ENCODE results near the gene SYPL1.

SYPL1 gene

GRCh38 chr7:106057962-106058927 is 53.9 kb downstream of the SYPL1 start:
- Histone ChIP-seq H3K4me3 (ENCODE audit: low read depth, low read length) (no peak overlapping the region), H3K9me3 (ENCODE audit: control insufficient read depth, insufficient read depth, low read depth, low read length) (no peaks in the 10 kb centered on the region), H3K4me1 (ENCODE audit: control insufficient read depth, insufficient read depth, low read length) (no peaks in the 10 kb centered on the region), H3K27ac (ENCODE audit: extremely low read depth, low read depth, low read length) (no peak overlapping the region), H3K36me3 (ENCODE audit: control insufficient read depth in 2 of 2, insufficient read depth in 1 of 2, low read length in 2 of 2) (no peaks in the 10 kb centered on the region)
- POLR2A ChIA-PET = no interaction called here
- CTCF ChIA-PET = interaction anchor here (0.8 to 6.9 kb wide), 19 partner anchors 10 to 111 kb away, joined by 3 to 144 read pairs (median 4); no protein-coding TSS in a partner anchor
- 0 out of 2 replicates have a peak, but pooled peaks have one; percentile 21 for TF ChIP-seq ZIC2 (tag by site-specific recombination; IDR thresholded peaks at IDR 0.05)
- TF ChIP-seq ZNF26 (tag by site-specific recombination; IDR thresholded peaks at IDR 0.05) = no peak
- peak; percentile 59 for TF ChIP-seq KLF1 (tag by site-specific recombination; IDR thresholded peaks at IDR 0.05)

- Histone ChIP-seq H3K4me3 (ENCODE audit: low read depth, low read length) (no peak overlapping the region), H3K36me3 (ENCODE audit: control insufficient read depth in 2 of 2, insufficient read depth in 1 of 2, low read length in 2 of 2) (no peaks in the 10 kb centered on the region), H3K9me3 (ENCODE audit: control insufficient read depth, insufficient read depth, low read depth, low read length) (no peaks in the 10 kb centered on the region), H3K4me1 (ENCODE audit: control insufficient read depth, insufficient read depth, low read length) (no peaks in the 10 kb centered on the region), H3K27ac (ENCODE audit: extremely low read depth, low read depth, low read length) (no peak overlapping the region)
- ChIA-PET POLR2A (no interaction called here), CTCF (interaction anchor here (0.8 to 6.9 kb wide), 19 partner anchors 10 to 111 kb away, joined by 3 to 144 read pairs (median 5); no protein-coding TSS in a partner anchor)
- TF ChIP-seq ZNF560 (tag by site-specific recombination; IDR thresholded peaks at IDR 0.05; ENCODE audit: borderline replicate concordance) (no peak), ZNF433 (tag by site-specific recombination; IDR thresholded peaks at IDR 0.05; ENCODE audit: low read depth) (no peak), ZFHX2 (tag by site-specific recombination; conservative IDR thresholded peaks at IDR 0.05) (no peak), ZNF157 (tag by site-specific recombination; IDR thresholded peaks at IDR 0.05) (no peak), ZNF416 (tag by site-specific recombination; IDR thresholded peaks at IDR 0.05) (no peak), HOXA7 (CRISPR knock-in tag; IDR thresholded peaks at IDR 0.05; ENCODE audit: borderline replicate concordance) (no peak), MYNN (tag by site-specific recombination; IDR thresholded peaks at IDR 0.05; ENCODE audit: borderline replicate concordance) (no peak), ZBTB11 (tag by site-specific recombination; conservative IDR thresholded peaks at IDR 0.05; ENCODE audit: low read depth) (no peak), ZNF843 (tag by site-specific recombination; IDR thresholded peaks at IDR 0.05) (no peak), ZNF133 (tag by site-specific recombination; IDR thresholded peaks at IDR 0.05) (no peak), ZNF211 (tag by site-specific recombination; IDR thresholded peaks at IDR 0.05; ENCODE audit: low read depth) (no peak), ZNF398 (tag by site-specific recombination; IDR thresholded peaks at IDR 0.05) (no peak), ZIC2 (tag by site-specific recombination; IDR thresholded peaks at IDR 0.05) (no peak)
Observed at GRCh38 chr7:106057204-106057961, 54.7 kb downstream of the SYPL1 start.

Data from HEK293 (cell line).